IMR-90 (cell line): ENCODE measurements around the gene SLC25A40. TPM values are rescaled to one million over a fixed set of nuclear protein-coding genes. Genes with fewer than 3 reads are reported as not detected.
"Not testable (repeated sequence)": the region's sequence is repeated elsewhere in the genome, so short reads cannot be mapped to it uniquely, and the experiment has no call there.

Source experiments
- ATAC-seq: fragments of 200-7000 bp; cut with Tn5 transposase; 2 replicates; pipeline ENCODE4 v1.9.1; 2020; ENCODE audit warnings: low read depth, mild to moderate bottlenecking, moderate library complexity
- BruUV-seq: library from RNA; stranded (reverse); fragments of 400-500 nt; replicated peaks from 2 replicates; lab custom pipeline; 2021; lab: Mats Ljungman, UMichigan
- CTCF ChIA-PET: fragments of 300-600 bp; formaldehyde crosslinking; extraction: SDS; loops from one replicate; lab custom pipeline; 2021; ENCODE audit warnings: antibody characterized with exemption; lab: Yijun Ruan, JAX
- POLR2A ChIA-PET: fragments of 300-600 bp; sonication (Branson Sonifier 250); formaldehyde crosslinking; loops from one replicate; lab custom pipeline; 2022; ENCODE audit warnings: antibody characterized with exemption; ENCODE audit not compliant: unreplicated experiment; lab: Charles Lee
- DNase-seq: peaks from one replicate; pipeline ENCODE4 v3.0.0; 2013
- H2AFZ ChIP-seq: replicated peaks from 2 replicates; pipeline ENCODE3; 2013; ENCODE audit warnings: low read length, mild to moderate bottlenecking; ENCODE audit not compliant: poor library complexity
- H2AK5ac ChIP-seq: 2 replicates; pipeline ENCODE4 v1.6.1; 2013; ENCODE audit warnings: low read depth, low read length, inconsistent platforms
- H2AK9ac ChIP-seq: replicated peaks from 2 replicates; pipeline ENCODE3; 2013; ENCODE audit warnings: mild to moderate bottlenecking, low read depth, low read length, moderate library complexity; ENCODE audit not compliant: poor library complexity
- H2BK120ac ChIP-seq: 2 replicates; pipeline ENCODE4 v1.6.1; 2013; ENCODE audit warnings: low read depth, low read length, inconsistent platforms
- H2BK15ac ChIP-seq: 3 replicates; pipeline ENCODE4 v1.6.1; 2013; ENCODE audit warnings: low read depth, low read length, inconsistent platforms
- H2BK20ac ChIP-seq: 2 replicates; pipeline ENCODE4 v1.6.1; 2013; ENCODE audit warnings: low read depth, mild to moderate bottlenecking, inconsistent platforms, low read length, moderate library complexity
- H2BK5ac ChIP-seq: 2 replicates; pipeline ENCODE4 v1.6.1; 2013; ENCODE audit warnings: mild to moderate bottlenecking, low read depth, low read length, inconsistent platforms; ENCODE audit not compliant: poor library complexity, severe bottlenecking
- H3K14ac ChIP-seq: replicated peaks from 2 replicates; pipeline ENCODE4 v1.6.1; 2013; ENCODE audit warnings: low read depth, low read length, inconsistent platforms
- H3K18ac ChIP-seq: 2 replicates; pipeline ENCODE4 v1.6.1; 2013; ENCODE audit warnings: low read depth, low read length, control low read depth
- H3K23ac ChIP-seq: 2 replicates; pipeline ENCODE4 v1.6.1; 2013; ENCODE audit warnings: low read depth, low read length, inconsistent platforms
- H3K27ac ChIP-seq: 2 replicates; pipeline ENCODE4 v1.5.1; 2013; ENCODE audit warnings: mild to moderate bottlenecking, control low read depth, low read length; ENCODE audit not compliant: insufficient read depth
- H3K27me3 ChIP-seq: 2 replicates; pipeline ENCODE4 v1.6.1; 2013; ENCODE audit warnings: low read length; ENCODE audit not compliant: control insufficient read depth, insufficient read depth
- H3K36me3 ChIP-seq: 2 replicates; pipeline ENCODE4 v1.6.1; 2013; ENCODE audit warnings: low read length, mixed read lengths; ENCODE audit not compliant: control insufficient read depth, insufficient read depth
- H3K4ac ChIP-seq: 2 replicates; pipeline ENCODE4 v1.6.1; 2013; ENCODE audit warnings: low read depth, low read length, inconsistent platforms
- H3K4me1 ChIP-seq: 2 replicates; pipeline ENCODE4 v1.6.1; 2013; ENCODE audit warnings: low read length, mixed read lengths; ENCODE audit not compliant: control insufficient read depth, insufficient read depth
- H3K4me2 ChIP-seq: 2 replicates; pipeline ENCODE4 v1.6.1; 2013; ENCODE audit warnings: low read depth, mild to moderate bottlenecking, control low read depth, low read length, moderate library complexity
- H3K4me3 ChIP-seq: 2 replicates; pipeline ENCODE4 v1.5.1; 2013; ENCODE audit warnings: low read depth, mild to moderate bottlenecking, control low read depth, low read length, moderate library complexity; ENCODE audit not compliant: insufficient read depth
- H3K56ac ChIP-seq: 2 replicates; pipeline ENCODE4 v1.6.1; 2013; ENCODE audit warnings: low read length, inconsistent platforms; ENCODE audit not compliant: insufficient read depth; ENCODE audit errors: extremely low read depth
- H3K79me1 ChIP-seq, 2 experiments: 2 replicates each; pipeline ENCODE4 v1.6.1; 2013; ENCODE audit warnings: low read length in 2 of 2, inconsistent platforms in 1 of 2, low read depth in 1 of 2
- H3K9ac ChIP-seq: 2 replicates; pipeline ENCODE4 v1.6.1; 2013; ENCODE audit warnings: low read depth, low read length, control low read depth
- H3K9me1 ChIP-seq: 2 replicates; pipeline ENCODE4 v1.6.1; 2013; ENCODE audit warnings: low read length, inconsistent platforms; ENCODE audit not compliant: insufficient read depth
- H3K9me3 ChIP-seq: 2 replicates; pipeline ENCODE4 v1.6.1; 2013; ENCODE audit warnings: low read length; ENCODE audit not compliant: control insufficient read depth, insufficient read depth
- H4K20me1 ChIP-seq: 2 replicates; pipeline ENCODE4 v1.6.1; 2013; ENCODE audit warnings: low read length, inconsistent platforms; ENCODE audit not compliant: insufficient read depth
- H4K5ac ChIP-seq: 2 replicates; pipeline ENCODE4 v1.6.1; 2013; ENCODE audit warnings: mild to moderate bottlenecking, low read depth, low read length, control low read depth
- H4K8ac ChIP-seq, 2 experiments: 2 replicates each; pipeline ENCODE4 v1.6.1; 2013; ENCODE audit warnings: low read depth in 2 of 2, low read length in 2 of 2, control low read depth in 1 of 2, inconsistent platforms in 1 of 2
- H4K91ac ChIP-seq: 2 replicates; pipeline ENCODE4 v1.6.1; 2013; ENCODE audit warnings: low read depth, low read length, inconsistent platforms; ENCODE audit not compliant: insufficient read depth
- WGBS, 2 experiments: methylation state at CpG; one replicate each; pipeline versions ENCODE4 v1.1.5 to v1.1.7; 2013; ENCODE audit warnings: missing lambda C conversion rate in 2 of 2; ENCODE audit not compliant: insufficient read length in 1 of 2; ENCODE audit errors: extremely low coverage in 2 of 2; 5-methylcytosine and 5-hydroxymethylcytosine counted together
- dilution Hi-C: fragments of 300-500 bp; cut with HindIII; formaldehyde crosslinking; loops from one replicate; pipeline ENCODE4 v1.14.3; 2018; ENCODE audit warnings: low sequenced_read_pairs; ENCODE audit not compliant: unreplicated experiment
- in situ Hi-C: fragments of 300-500 bp; cut with MboI; formaldehyde crosslinking; loops from 3 replicates; pipeline ENCODE4 v1.14.3; 2019; ENCODE audit warnings: low sequenced_read_pairs, inconsistent platforms, mixed read lengths
- intact Hi-C: fragments of 100-400 bp; cut with micrococcal nuclease; formaldehyde crosslinking; loops from 2 replicates; pipeline ENCODE4 v1.10.0; 2022
- polyA plus RNA-seq, 3 experiments: library from polyadenylated mRNA; depleted of rRNA; stranded (reverse); fragments of >200 nt; gene quantifications; 2 replicates each; pipeline ENCODE4 v1.2.3, GENCODE V29; 2012; ENCODE audit warnings: low replicate concordance in 1 of 3
- total RNA-seq: library from RNA; depleted of rRNA; stranded (reverse); fragments of >200 nt; gene quantifications from 2 replicates; pipeline ENCODE4 v1.2.3, GENCODE V29; 2012

Gene SLC25A40
- total and polyA plus RNA-seq, 2 of the 4 experiments (the other 2 are of a cell fraction), result 4.7 to 6.1 TPM

DNA sequence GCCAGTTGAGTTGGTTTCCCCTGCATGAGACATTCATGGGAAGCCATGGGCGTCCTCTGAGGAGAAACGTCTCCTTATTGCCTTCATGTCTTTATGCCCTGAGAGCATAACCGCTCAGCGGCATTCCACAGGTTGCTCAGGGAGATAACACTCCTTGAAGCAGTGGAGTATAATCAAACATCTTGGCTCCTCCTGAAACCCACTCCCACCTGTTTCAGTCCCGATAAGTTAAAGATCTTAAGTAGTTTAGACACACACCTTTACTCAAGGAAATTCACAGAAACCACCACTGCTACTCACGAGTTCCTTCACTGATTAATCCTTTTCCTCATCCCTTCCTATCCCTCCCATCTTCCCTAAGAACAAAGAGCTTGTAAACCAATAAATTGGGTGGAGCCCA lies 9.6 kb downstream of the SLC25A40 start:
- POLR2A ChIA-PET, H3K23ac ChIP-seq, in situ Hi-C loops, H4K5ac ChIP-seq, H3K4me3 ChIP-seq, ATAC-seq, H4K8ac ChIP-seq, H3K27me3 ChIP-seq, H2AK5ac ChIP-seq, H4K20me1 ChIP-seq, H2BK120ac ChIP-seq, H3K9ac ChIP-seq, H3K4ac ChIP-seq, H2AFZ ChIP-seq, DNase-seq, H3K14ac ChIP-seq, H3K18ac ChIP-seq, H3K36me3 ChIP-seq, H2BK15ac ChIP-seq, H2BK20ac ChIP-seq, dilution Hi-C loops, H2AK9ac ChIP-seq, H3K9me1 ChIP-seq, intact Hi-C loops, H3K4me2 ChIP-seq, H3K27ac ChIP-seq, H4K91ac ChIP-seq, BruUV-seq, H3K4me1 ChIP-seq, H2BK5ac ChIP-seq, H3K56ac ChIP-seq: not testable (repeated sequence)
- CTCF ChIA-PET, result interaction anchor here (0.6 kb wide), 1 partner anchor 120 kb away, joined by 5 read pairs; no protein-coding TSS in a partner anchor
- Histone ChIP-seq H3K9me3 (peaks cover 18% of the 10 kb centered on the region), H3K79me1 (peaks cover 20 to 22% of the 10 kb centered on the region in 2 experiments)
- 100% methylated on average over 1 of the region's 6 CpGs; no CpG with 5 or more reads in 1 of the 2 experiments for WGBS, 2 experiments
